H1 (cell line): Measurements from ENCODE around the gene INPP5J. TPM values are rescaled to one million over a fixed set of nuclear protein-coding genes. Genes with fewer than 3 reads are reported as not detected.

Experiments
- CTCF ChIA-PET: fragments of 300-600 bp; sonication (Branson Sonifier 250); formaldehyde crosslinking; loops from one replicate; lab custom pipeline; 2021; ENCODE audit not compliant: partially characterized antibody; lab: Charles Lee
- POLR2A ChIA-PET: fragments of 300-600 bp; sonication (Branson Sonifier 250); formaldehyde crosslinking; loops from one replicate; lab custom pipeline; 2021; ENCODE audit warnings: inconsistent platforms; ENCODE audit not compliant: partially characterized antibody; lab: Charles Lee
- DNase-seq, 2 experiments: peaks; one replicate each; pipeline versions ENCODE4 v3.0.0 to v3.0.0-alpha.2; 2010 to 2022; ENCODE audit warnings: low spot score in 2 of 2, low read depth in 1 of 2, mixed read lengths in 1 of 2
- FAIRE-seq: peaks from 2 replicates; lab custom pipeline; 2011; peaks lifted over from hg19 to GRCh38; lab: Jason Lieb, UNC
- H2AFZ ChIP-seq: 2 replicates; pipeline ENCODE4 v1.8.1; 2012; ENCODE audit warnings: low read length, inconsistent platforms
- H2AK5ac ChIP-seq: 2 replicates; pipeline ENCODE4 v1.6.1; 2013; ENCODE audit warnings: low read depth, low read length
- H2BK120ac ChIP-seq: replicated peaks from 2 replicates; pipeline ENCODE3; 2013; ENCODE audit warnings: low read depth, low read length, inconsistent platforms
- H2BK12ac ChIP-seq: 2 replicates; pipeline ENCODE4 v1.6.1; 2013; ENCODE audit warnings: low read depth, low read length
- H2BK15ac ChIP-seq: 2 replicates; pipeline ENCODE4 v1.6.1; 2013; ENCODE audit warnings: low read length
- H2BK20ac ChIP-seq: 2 replicates; pipeline ENCODE4 v1.6.1; 2013; ENCODE audit warnings: low read length
- H2BK5ac ChIP-seq: 2 replicates; pipeline ENCODE4 v1.6.1; 2013; ENCODE audit warnings: low read depth, low read length
- H3K14ac ChIP-seq: 2 replicates; pipeline ENCODE4 v1.6.1; 2013; ENCODE audit warnings: inconsistent platforms; ENCODE audit not compliant: insufficient read length
- H3K18ac ChIP-seq: 2 replicates; pipeline ENCODE4 v1.6.1; 2013; ENCODE audit warnings: low read length; ENCODE audit errors: extremely low read depth
- H3K23ac ChIP-seq: 2 replicates; pipeline ENCODE4 v1.6.1; 2013; ENCODE audit warnings: inconsistent platforms; ENCODE audit not compliant: insufficient read length
- H3K23me2 ChIP-seq: 2 replicates; pipeline ENCODE4 v1.6.1; 2013; ENCODE audit warnings: low read depth, low read length
- H3K27ac ChIP-seq: 2 replicates; pipeline ENCODE4 v1.6.1; 2011; ENCODE audit warnings: low read depth, low read length, inconsistent platforms
- H3K27me3 ChIP-seq, 4 experiments: replicated peaks in 1 of 4; 1 replicate in 1 of 4; 2 replicates in 3 of 4; pipeline versions ENCODE4 v1.6.1 to v1.8.1; 2011 to 2013; ENCODE audit warnings: low read length in 3 of 4, mild to moderate bottlenecking in 3 of 4, inconsistent platforms in 2 of 4, mixed read lengths in 2 of 4, moderate library complexity in 1 of 4; ENCODE audit not compliant: control insufficient read depth in 3 of 4, insufficient read depth in 3 of 4; ENCODE audit errors: extremely low read depth in 1 of 4
- H3K36me3 ChIP-seq, 4 experiments: 2 replicates each; pipeline versions ENCODE4 v1.6.1 to v1.8.1; 2011 to 2013; ENCODE audit warnings: mild to moderate bottlenecking in 4 of 4, low read length in 3 of 4, moderate library complexity in 2 of 4, control low read depth in 1 of 4, inconsistent platforms in 1 of 4; ENCODE audit not compliant: insufficient read depth in 4 of 4, control insufficient read depth in 2 of 4
- H3K4ac ChIP-seq: replicated peaks from 2 replicates; pipeline ENCODE3; 2013; ENCODE audit warnings: low read length, low read depth, mixed read lengths, inconsistent platforms; ENCODE audit not compliant: insufficient read length
- H3K4me1 ChIP-seq, 4 experiments: replicated peaks in 1 of 4; 1 replicate in 1 of 4; 2 replicates in 3 of 4; pipeline versions ENCODE4 v1.6.1 to v1.8.1; 2011 to 2013; ENCODE audit warnings: low read length in 3 of 4, inconsistent platforms in 2 of 4, mixed read lengths in 1 of 4; ENCODE audit not compliant: insufficient read depth in 4 of 4, control insufficient read depth in 3 of 4
- H3K4me2 ChIP-seq, 2 experiments: 2 replicates each; pipeline versions ENCODE4 v1.6.1 to v1.8.1; 2011 to 2013; ENCODE audit warnings: low read depth in 2 of 2, low read length in 2 of 2, control low read depth in 1 of 2, inconsistent platforms in 1 of 2, mild to moderate bottlenecking in 1 of 2; ENCODE audit not compliant: insufficient read depth in 1 of 2
- H3K4me3 ChIP-seq, 4 experiments: fragments of 200-600, 300-600 bp in 1 of 4; sonication (generic), shearing (Covaris generic), sonication (Bioruptor Twin) in 1 of 4; 2 replicates each; pipeline versions ENCODE4 v1.5.1 to v1.8.1; 2011 to 2016; ENCODE audit warnings: low read length in 4 of 4, low read depth in 3 of 4, control low read depth in 2 of 4, inconsistent platforms in 2 of 4, mild to moderate bottlenecking in 2 of 4, mixed read lengths in 1 of 4, moderate library complexity in 1 of 4; ENCODE audit not compliant: insufficient read depth in 2 of 4; ENCODE audit errors: extremely low read depth in 1 of 4
- H3K56ac ChIP-seq: replicated peaks from 2 replicates; pipeline ENCODE3; 2013; ENCODE audit warnings: low read depth, mild to moderate bottlenecking, mixed read lengths, low read length, inconsistent platforms; ENCODE audit not compliant: insufficient read length
- H3K79me1 ChIP-seq: 2 replicates; pipeline ENCODE4 v1.6.1; 2013; ENCODE audit warnings: low read depth, low read length, control low read depth
- H3K79me2 ChIP-seq, 2 experiments: 2 replicates each; pipeline versions ENCODE4 v1.6.1 to v1.8.1; 2012 to 2013; ENCODE audit warnings: low read length in 2 of 2, mild to moderate bottlenecking in 2 of 2, inconsistent platforms in 1 of 2; ENCODE audit not compliant: insufficient read depth in 2 of 2, control insufficient read depth in 1 of 2
- H3K9ac ChIP-seq, 4 experiments: replicated peaks in 1 of 4; 1 replicate in 1 of 4; 2 replicates in 3 of 4; pipeline versions ENCODE4 v1.6.1 to v1.8.1; 2011 to 2013; ENCODE audit warnings: low read depth in 3 of 4, low read length in 3 of 4, control low read depth in 2 of 4, mild to moderate bottlenecking in 2 of 4, moderate library complexity in 2 of 4, inconsistent platforms in 1 of 4; ENCODE audit errors: extremely low read depth in 1 of 4
- H3K9me3 ChIP-seq, 2 experiments: 2 replicates each; pipeline versions ENCODE4 v1.6.1 to v1.8.1; 2012 to 2013; ENCODE audit warnings: mild to moderate bottlenecking in 2 of 2, moderate library complexity in 2 of 2, control low read depth in 1 of 2, inconsistent platforms in 1 of 2, low read depth in 1 of 2, low read length in 1 of 2, mixed read lengths in 1 of 2; ENCODE audit not compliant: insufficient read depth in 2 of 2
- H4K20me1 ChIP-seq, 2 experiments: replicated peaks in 1 of 2; 2 replicates each; pipeline versions ENCODE3 to v1.8.1; 2011 to 2013; ENCODE audit warnings: inconsistent platforms in 2 of 2, low read length in 2 of 2, mild to moderate bottlenecking in 1 of 2; ENCODE audit not compliant: insufficient read depth in 2 of 2, control insufficient read depth in 1 of 2
- H4K5ac ChIP-seq: 2 replicates; pipeline ENCODE4 v1.6.1; 2013; ENCODE audit warnings: low read length, low read depth, mixed read lengths, inconsistent platforms; ENCODE audit not compliant: insufficient read length
- H4K8ac ChIP-seq: 2 replicates; pipeline ENCODE4 v1.8.0; 2013; ENCODE audit warnings: mild to moderate bottlenecking, moderate library complexity, low read length, inconsistent platforms; ENCODE audit not compliant: insufficient read depth; ENCODE audit errors: extremely low read depth
- H4K91ac ChIP-seq: replicated peaks from 2 replicates; pipeline ENCODE3; 2013; ENCODE audit warnings: low read length, mixed read lengths, inconsistent platforms; ENCODE audit not compliant: insufficient read length
- CHD2 ChIP-seq: IDR thresholded peaks from 2 replicates; pipeline ENCODE4 v1.6.1; 2012; ENCODE audit warnings: low read length, improper control_type of control experiment
- HDAC2 ChIP-seq, 2 experiments: fragments of 300-600 bp in 1 of 2; sonication (generic) in 1 of 2; IDR thresholded peaks; 2 replicates each; pipeline ENCODE4 v1.6.1; 2011 to 2012; ENCODE audit warnings: low read depth in 2 of 2, low read length in 2 of 2, mild to moderate bottlenecking in 2 of 2, moderate library complexity in 2 of 2, borderline replicate concordance in 1 of 2, inconsistent platforms in 1 of 2
- JUN ChIP-seq: IDR thresholded peaks from 2 replicates; pipeline ENCODE4 v1.6.1; 2011; ENCODE audit warnings: low read depth, mild to moderate bottlenecking, improper control_type of control experiment, low read length
- JUND ChIP-seq: IDR thresholded peaks from 2 replicates; pipeline ENCODE4 v1.6.1; 2011; ENCODE audit warnings: mild to moderate bottlenecking, improper control_type of control experiment, low read length
- KDM4A ChIP-seq: IDR thresholded peaks from one replicate; pipeline ENCODE4 v1.7.1; 2012; ENCODE audit warnings: low read depth, mild to moderate bottlenecking, moderate library complexity, low read length, inconsistent platforms; ENCODE audit not compliant: severe bottlenecking
- MAFK ChIP-seq: IDR thresholded peaks from 2 replicates; pipeline ENCODE4 v1.6.1; 2012; ENCODE audit warnings: low read depth, mild to moderate bottlenecking, improper control_type of control experiment, low read length
- POLR2AphosphoS5 ChIP-seq: IDR thresholded peaks from 2 replicates; pipeline ENCODE4 v1.6.1; 2011; ENCODE audit warnings: low read depth, low read length
- POU5F1 ChIP-seq: IDR thresholded peaks from 2 replicates; pipeline ENCODE4 v1.6.1; 2011; ENCODE audit warnings: low read depth, mild to moderate bottlenecking, low read length, moderate library complexity
- RAD21 ChIP-seq, 2 experiments: IDR thresholded peaks in 1 of 2; conservative IDR thresholded peaks in 1 of 2; 2 replicates each; pipeline ENCODE4 v1.6.1; 2011; ENCODE audit warnings: low read depth in 2 of 2, low read length in 2 of 2, improper control_type of control experiment in 1 of 2, inconsistent platforms in 1 of 2, mild to moderate bottlenecking in 1 of 2, moderate library complexity in 1 of 2
- SIN3A ChIP-seq, 2 experiments: IDR thresholded peaks in 1 of 2; conservative IDR thresholded peaks in 1 of 2; 2 replicates each; pipeline ENCODE4 v1.6.1; 2011 to 2012; ENCODE audit warnings: low read length in 2 of 2, improper control_type of control experiment in 1 of 2, low read depth in 1 of 2, mild to moderate bottlenecking in 1 of 2
- TAF7 ChIP-seq: optimal IDR thresholded peaks from 2 replicates; pipeline ENCODE3; 2011; ENCODE audit warnings: low read depth, mild to moderate bottlenecking, inconsistent platforms, low read length, moderate library complexity, borderline replicate concordance
- TBP ChIP-seq: IDR thresholded peaks from 2 replicates; pipeline ENCODE4 v1.6.1; 2011; ENCODE audit warnings: low read depth, low read length, improper control_type of control experiment
- WGBS, 2 experiments: shearing (Covaris generic) in 1 of 2; methylation state at CpG; one replicate each; pipeline versions ENCODE4 v1.1.6 to v1.1.7; 2013 to 2015; ENCODE audit warnings: low lambda C conversion rate in 2 of 2, mixed read lengths in 2 of 2, inconsistent platforms in 1 of 2, low coverage in 1 of 2, missing lambda C conversion rate in 1 of 2; ENCODE audit not compliant: insufficient replicate concordance in 2 of 2, insufficient coverage in 1 of 2, insufficient read length in 1 of 2; ENCODE audit errors: extremely low coverage in 1 of 2, missing lambda C conversion rate in 1 of 2; 5-methylcytosine and 5-hydroxymethylcytosine counted together
- polyA plus RNA-seq, 7 experiments: library from polyadenylated mRNA; depleted of rRNA in 3 of 7; stranded (reverse) in 5 of 7; unstranded in 2 of 7; fragments of >200 nt in 5 of 7; fragments of 200-250 nt in 2 of 7; gene quantifications; 1 replicate in 5 of 7; 2 replicates in 1 of 7; 4 replicates in 1 of 7; pipeline versions ENCODE4 v1.2.1 to v1.2.3, GENCODE V29; 2011 to 2013; ENCODE audit warnings: missing spikeins in 2 of 7, mixed read lengths in 2 of 7
- total RNA-seq: library from RNA; stranded (reverse); fragmentation: NEBNext Ultra II Directional; extraction: Animal tissue kit (Norgen Biotek cat#: 25700); gene quantifications from 2 replicates; pipeline ENCODE4 v1.2.1, GENCODE V29; 2021

INPP5J gene
- total and polyA plus RNA-seq, 2 of the 8 experiments (the other 6 are each of a cell fraction or from before 2014, with no cell fraction given), result 5.4 to 6.0 TPM

DNA sequence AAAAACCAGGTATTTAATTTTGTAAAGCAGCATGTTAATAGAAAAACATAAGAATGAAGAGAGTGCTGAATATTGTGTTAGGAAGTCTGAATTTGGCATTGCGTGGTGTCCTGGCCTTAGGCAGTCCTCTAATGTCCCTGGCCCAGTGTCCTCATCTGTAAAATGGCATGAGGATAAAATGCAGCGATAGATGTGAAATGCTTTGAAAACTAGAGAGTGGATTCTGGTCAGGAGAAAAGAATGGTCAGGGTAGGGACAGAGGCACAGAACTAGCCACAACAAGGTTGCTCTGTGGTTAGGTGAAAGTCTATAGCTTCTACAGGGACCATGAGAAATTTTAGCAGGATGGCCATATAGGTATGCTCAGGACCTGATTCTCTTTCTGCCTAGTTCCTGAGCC lies 56.1 kb downstream of the INPP5J start:
- no peak overlapping the region for H3K27ac ChIP-seq
- no peak overlapping the region for H4K5ac ChIP-seq
- ChIA-PET POLR2A (interaction anchor here (1.9 kb wide), 1 partner anchor 210 kb away, joined by 4 read pairs; the partner anchor contains the start of genes MORC2 and TUG1), CTCF (interaction anchor here (0.6 to 1.8 kb wide), 3 partner anchors 11 to 113 kb away, joined by 3 to 5 read pairs (median 4); partner anchors contain the start of gene PIK3IP1)
- H3K14ac ChIP-seq, result no peak overlapping the region
- H2BK5ac ChIP-seq, result no peak overlapping the region
- H3K79me2 ChIP-seq, result no peaks in the 10 kb centered on the region; a peak in 1 of 4 replicates
- no peak overlapping the region for H3K18ac ChIP-seq
- no peak overlapping the region for H2BK20ac ChIP-seq
- H3K4ac ChIP-seq, result no peak overlapping the region
- H3K23me2 ChIP-seq, result no peaks in the 10 kb centered on the region
- H3K79me1 ChIP-seq, result peaks cover 4% of the 10 kb centered on the region
- H4K91ac ChIP-seq, result no peak overlapping the region
- WGBS, 2 experiments, result 88% methylated on average over 2 of the region's 2 CpGs; no CpG with 5 or more reads in 1 of the 2 experiments
- no peaks in the 10 kb centered on the region for H3K27me3 ChIP-seq
- peaks cover 0 to 2% of the 10 kb centered on the region in 2 experiments; a peak in 1 of 4 replicates for H3K9me3 ChIP-seq
- no peak overlapping the region for H3K9ac ChIP-seq
- H3K4me3 ChIP-seq, result no peak overlapping the region
- no peak overlapping the region for H2AFZ ChIP-seq
- peaks cover 0 to 3% (median 0%) of the 10 kb centered on the region in 4 experiments; a peak in 1 of 8 replicates for H3K36me3 ChIP-seq
- no peak overlapping the region for H2BK12ac ChIP-seq
- DNase-seq (no peak), FAIRE-seq (no peak)
- no peak overlapping the region for H2BK120ac ChIP-seq
- H3K4me1 ChIP-seq, result no peaks in the 10 kb centered on the region
- H3K56ac ChIP-seq, result no peak overlapping the region
- no peak overlapping the region for H2BK15ac ChIP-seq
- H4K20me1 ChIP-seq, result peaks cover 0 to 2% of the 10 kb centered on the region in 2 experiments
- H2AK5ac ChIP-seq, result no peak overlapping the region
- H3K23ac ChIP-seq, result no peak overlapping the region
- H4K8ac ChIP-seq, result no peak overlapping the region
- H3K4me2 ChIP-seq, result no peak overlapping the region
- TF ChIP-seq HDAC2 (IDR thresholded peaks at IDR 0.05; ENCODE audit: borderline replicate concordance in 1 of 2, low read depth in 2 of 2, low read length in 2 of 2), result no peak
- TF ChIP-seq CHD2, result no peak
- no peak for TF ChIP-seq JUND
- TF ChIP-seq POU5F1, result no peak
- TF ChIP-seq JUN, result no peak
- no peak for TF ChIP-seq POLR2AphosphoS5
- TF ChIP-seq KDM4A, result no peak
- TF ChIP-seq TAF7, result no peak
- TF ChIP-seq MAFK, result no peak
- no peak for TF ChIP-seq TBP
- no peak for TF ChIP-seq RAD21 (IDR thresholded peaks at IDR 0.05 in 1 of 2, conservative IDR thresholded peaks at IDR 0.05 in 1 of 2; ENCODE audit: low read depth in 2 of 2, low read length in 2 of 2)
- no peak for TF ChIP-seq SIN3A (conservative IDR thresholded peaks at IDR 0.05 in 1 of 2, IDR thresholded peaks at IDR 0.05 in 1 of 2; ENCODE audit: low read depth in 1 of 2, low read length in 2 of 2)
